Pancreas (tissue), 10 donors: ENCODE data around the gene HOXA4. TPM values are rescaled to one million over a fixed set of nuclear protein-coding genes. Genes with fewer than 3 reads are reported as not detected.

Experiments used
- ATAC-seq, 4 donors: fragments of 200-7000 bp; cut with Tn5 transposase; one replicate each; pipeline versions ENCODE4 v1.8.0 to v1.9.1; 2020; ENCODE audit warnings: mild to moderate bottlenecking in 4 of 4, moderate library complexity in 4 of 4
- DNase-seq, 6 donors: peaks; one replicate each; pipeline ENCODE4 v3.0.0-alpha.2; 2020
- FAIRE-seq: peaks from 2 replicates; lab custom pipeline; 2012; peaks lifted over from hg19 to GRCh38; lab: Jason Lieb, UNC
- H3K27ac ChIP-seq, 4 donors: fragments of 200-600 bp; sonication (generic); 1 replicate in 3 of 4; 2 replicates in 1 of 4; pipeline versions ENCODE4 v1.5.0 to v1.8.0; 2020
- H3K27me3 ChIP-seq, 4 donors: fragments of 200-600 bp; one replicate each; pipeline ENCODE4 v1.8.0; 2021
- H3K36me3 ChIP-seq, 3 donors: fragments of 200-600 bp; sonication (generic) in 1 of 3; one replicate each; pipeline versions ENCODE4 v1.5.0 to v1.8.0; 2020 to 2021
- H3K4me1 ChIP-seq, 3 donors: fragments of 200-600 bp; one replicate each; pipeline ENCODE4 v1.8.0; 2021
- H3K4me3 ChIP-seq, 4 donors: fragments of 200-600 bp; sonication (generic) in 2 of 4; one replicate each; pipeline versions ENCODE4 v1.5.0 to v1.8.0; 2020 to 2021
- H3K9me3 ChIP-seq, 4 donors: fragments of 200-600 bp; one replicate each; pipeline ENCODE4 v1.8.0; 2021
- CTCF ChIP-seq, 4 donors: fragments of 200-600 bp; sonication (generic) in 3 of 4; IDR thresholded peaks; one replicate each; pipeline versions ENCODE4 v1.5.0 to v1.8.0; 2021; ENCODE audit warnings: antibody characterized with exemption in 4 of 4
- WGBS, 2 donors: extraction: QIAGEN DNeasy Blood & Tissue Kit; methylation state at CpG; one replicate each; pipeline ENCODE4 v1.1.7; 2013; 5-methylcytosine and 5-hydroxymethylcytosine counted together
- intact Hi-C, 3 donors: fragments of 100-400 bp; cut with DNase I; formaldehyde crosslinking; loops; one replicate each; pipeline versions ENCODE4 v1.11.1 to v1.14.2; 2022
- polyA plus RNA-seq, 2 donors: library from polyadenylated mRNA; stranded (reverse); fragments of 200-250 nt; gene quantifications; one replicate each; pipeline ENCODE4 v1.2.3, GENCODE V29; 2013
- total RNA-seq, 6 donors: library from RNA; stranded (reverse); fragmentation: NEBNext Ultra II Directional in 4 of 6; extraction: Animal tissue kit (Norgen Biotek cat#: 25700) in 4 of 6; gene quantifications; one replicate each; pipeline versions ENCODE4 v1.2.1 to v1.2.4, GENCODE V29; 2021 to 2023
- donor health status: healthy with polysubstance abuse.
- donor health status: DM: no; HTN: no; CAD: no; lungs with moderate emphysema.
- donor health status: DM: no; HTN: no; CAD: no.
- donor health status: control.
- donor health status: control.
- donor health status: Bipolar disorder and iron deficiency.
- donor health status: DM: yes; HTN: yes; CAD: no.
- donor health status: DM: no; HTN: no; CAD: no.
- donor health status: DM: no; HTN: no; CAD: no.
- donor health status: DM: yes; HTN: yes; CAD: no.

HOXA4 gene
- total and polyA plus RNA-seq, 8 donors: 0.19 to 2.4 (median 0.58) TPM

GRCh38 chr7:27172315-27172774 is 41.8 kb upstream of the HOXA4 start:
- Histone ChIP-seq H3K36me3 (no peaks in the 10 kb centered on the region), H3K9me3 (no peaks in the 10 kb centered on the region), H3K4me1 (peaks cover 0 to 7% (median 0%) of the 10 kb centered on the region in 3 donors), H3K27me3 (peaks cover 13 to 88% (median 34%) of the 10 kb centered on the region in 4 donors), H3K27ac (no peak overlapping the region), H3K4me3 (no peak overlapping the region)
- intact Hi-C loops: no loop called here
- no peak for FAIRE-seq
- peak in 3 of 6 donors; percentile 4 to 37 (median 37) for DNase-seq
- TF ChIP-seq CTCF (IDR thresholded peaks at IDR 0.05): no peak
- WGBS, 2 donors: 10 to 11% methylated on average over 10 of the region's 10 CpGs
- ATAC-seq: no peak

GRCh38 chr7:27171637-27172314 is 41.2 kb upstream of the HOXA4 start:
- Histone ChIP-seq H3K27ac (no peak overlapping the region), H3K27me3 (peaks cover 13 to 89% (median 36%) of the 10 kb centered on the region in 4 donors), H3K4me1 (peaks cover 0 to 7% (median 0%) of the 10 kb centered on the region in 3 donors), H3K9me3 (no peaks in the 10 kb centered on the region), H3K36me3 (no peaks in the 10 kb centered on the region), H3K4me3 (no peak overlapping the region)
- FAIRE-seq: no peak
- peak in 2 of 6 donors; percentile 4 to 45 for DNase-seq
- WGBS, 2 donors: 8 to 10% methylated on average over 30 of the region's 30 CpGs
- ATAC-seq: no peak
- intact Hi-C loops: no loop called here
- TF ChIP-seq CTCF (IDR thresholded peaks at IDR 0.05): no peak

GRCh38 chr7:27171325-27171636 is 40.7 kb upstream of the HOXA4 start:
- Histone ChIP-seq H3K27ac (no peak overlapping the region), H3K4me3 (no peak overlapping the region), H3K27me3 (peaks cover 17 to 89% (median 39%) of the 10 kb centered on the region in 4 donors), H3K9me3 (no peaks in the 10 kb centered on the region), H3K4me1 (peaks cover 0 to 7% (median 0%) of the 10 kb centered on the region in 3 donors), H3K36me3 (no peaks in the 10 kb centered on the region)
- ATAC-seq (no peak), FAIRE-seq (no peak), DNase-seq (peak in 3 of 6 donors; percentile 4 to 38 (median 17))
- WGBS, 2 donors: 9 to 11% methylated on average over 8 of the region's 8 CpGs
- intact Hi-C loops: no loop called here
- no peak for TF ChIP-seq CTCF (IDR thresholded peaks at IDR 0.05)

GRCh38 chr7:27170426-27171324 is 40.1 kb upstream of the HOXA4 start:
- Histone ChIP-seq H3K36me3 (no peaks in the 10 kb centered on the region), H3K27ac (no peak overlapping the region), H3K9me3 (no peaks in the 10 kb centered on the region), H3K4me3 (no peak overlapping the region), H3K4me1 (peaks cover 0 to 7% (median 0%) of the 10 kb centered on the region in 3 donors), H3K27me3 (peaks cover 17 to 89% (median 44%) of the 10 kb centered on the region in 4 donors)
- TF ChIP-seq CTCF (IDR thresholded peaks at IDR 0.05): no peak
- no peak for FAIRE-seq
- DNase-seq: no peak
- ATAC-seq: no peak
- intact Hi-C loops: no loop called here
- 16 to 19% methylated on average over 11 of the region's 11 CpGs for WGBS, 2 donors
